OCI-LY3 (cell line): ENCODE data around the gene NELL1.

Experiments
- EZH2phosphoT487 ChIP-seq: fragments of 200-600 bp; shearing (Covaris generic); IDR thresholded peaks from 2 replicates; pipeline ENCODE4 v1.6.1; 2018; ENCODE audit warnings: antibody characterized with exemption, mixed run types, low read depth
- TF ChIP-seq, protein P1 (sequence below): fragments of 200-600, 300-600 bp; sonication (generic); IDR thresholded peaks from 2 replicates; pipeline ENCODE4 v1.5.1; 2014; ENCODE audit warnings: antibody characterized with exemption, low read length, low read depth

DNA sequence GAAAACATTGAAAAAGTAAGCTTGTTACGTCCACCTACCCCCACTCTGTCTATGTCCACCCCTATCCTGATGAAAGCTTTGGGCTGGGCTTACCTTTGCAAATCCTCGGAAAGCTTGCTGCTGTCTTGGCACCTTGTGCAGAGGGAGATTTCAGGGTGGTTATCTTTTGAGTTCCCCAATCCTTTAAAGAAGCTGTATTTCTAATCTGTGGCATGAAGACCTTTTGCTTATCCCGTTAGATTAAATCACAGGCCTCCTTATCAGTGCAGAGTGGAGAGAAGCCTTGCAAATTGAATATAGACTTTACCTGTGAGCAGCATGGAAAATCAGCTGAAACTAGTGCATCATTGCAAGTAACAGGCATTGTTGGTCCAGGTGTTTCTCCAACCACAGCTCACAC is 942.9 kb downstream of the NELL1 start:
- TF ChIP-seq, protein P1, sequence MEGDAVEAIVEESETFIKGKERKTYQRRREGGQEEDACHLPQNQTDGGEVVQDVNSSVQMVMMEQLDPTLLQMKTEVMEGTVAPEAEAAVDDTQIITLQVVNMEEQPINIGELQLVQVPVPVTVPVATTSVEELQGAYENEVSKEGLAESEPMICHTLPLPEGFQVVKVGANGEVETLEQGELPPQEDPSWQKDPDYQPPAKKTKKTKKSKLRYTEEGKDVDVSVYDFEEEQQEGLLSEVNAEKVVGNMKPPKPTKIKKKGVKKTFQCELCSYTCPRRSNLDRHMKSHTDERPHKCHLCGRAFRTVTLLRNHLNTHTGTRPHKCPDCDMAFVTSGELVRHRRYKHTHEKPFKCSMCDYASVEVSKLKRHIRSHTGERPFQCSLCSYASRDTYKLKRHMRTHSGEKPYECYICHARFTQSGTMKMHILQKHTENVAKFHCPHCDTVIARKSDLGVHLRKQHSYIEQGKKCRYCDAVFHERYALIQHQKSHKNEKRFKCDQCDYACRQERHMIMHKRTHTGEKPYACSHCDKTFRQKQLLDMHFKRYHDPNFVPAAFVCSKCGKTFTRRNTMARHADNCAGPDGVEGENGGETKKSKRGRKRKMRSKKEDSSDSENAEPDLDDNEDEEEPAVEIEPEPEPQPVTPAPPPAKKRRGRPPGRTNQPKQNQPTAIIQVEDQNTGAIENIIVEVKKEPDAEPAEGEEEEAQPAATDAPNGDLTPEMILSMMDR: no peak
- no peak for TF ChIP-seq EZH2phosphoT487
